ENCODE data around the gene MAFG.
"Not testable (repeated sequence)": the region's sequence is repeated elsewhere in the genome, so short reads cannot be mapped to it uniquely, and the experiment has no call there.

MAFG gene

DNA sequence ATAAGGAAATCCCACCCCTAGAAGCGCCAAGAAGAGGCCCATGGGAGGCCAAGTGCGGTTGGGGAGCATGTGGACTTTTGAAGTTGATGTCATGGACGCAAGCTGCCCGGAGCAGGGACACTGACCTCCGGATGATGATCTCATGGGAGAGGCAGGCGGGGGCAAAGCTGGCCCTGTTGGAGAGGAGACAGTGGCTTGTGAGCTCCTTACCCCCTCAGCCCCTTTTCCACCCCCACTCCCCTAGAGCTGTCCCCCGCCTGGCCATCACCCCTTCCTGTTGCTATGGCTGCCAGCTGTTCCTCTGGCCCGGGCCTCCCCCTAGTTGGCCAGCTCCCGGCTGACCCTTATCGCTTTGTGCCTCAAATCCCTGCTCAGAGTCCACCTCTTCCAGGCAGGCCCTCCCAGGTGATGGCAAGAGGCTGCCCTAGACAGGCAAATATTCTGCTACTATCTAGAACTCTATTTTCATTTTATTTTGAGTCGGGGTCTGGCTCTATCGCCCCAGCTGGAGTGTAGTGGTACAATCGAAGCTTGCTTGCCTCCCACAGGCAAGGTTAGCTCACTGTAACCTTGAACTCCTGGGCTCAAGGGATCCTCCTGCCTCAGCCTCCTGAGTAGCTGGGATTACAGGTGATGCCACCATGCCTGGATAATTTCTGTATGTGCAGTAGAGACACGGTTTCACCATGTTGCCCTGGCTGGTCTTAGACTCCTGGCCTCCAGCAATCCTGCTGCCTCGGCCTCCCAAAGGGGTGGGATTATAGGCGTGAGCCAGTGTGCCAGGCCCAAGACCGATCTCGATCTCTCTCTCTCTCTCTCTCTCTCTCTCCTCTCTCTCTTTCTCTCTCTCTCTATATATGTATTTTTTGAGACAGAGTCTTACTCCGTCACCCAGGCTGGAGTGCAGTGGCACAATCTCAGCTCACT, 26.9 kb upstream of the MAFG start:
- no peak for TF ChIP-seq ZNF274 (IDR thresholded peaks at IDR 0.05; ENCODE audit: low read depth, low read length)
- H3K4me3 ChIP-seq (ENCODE audit: low read length), result no peak overlapping the region

DNA sequence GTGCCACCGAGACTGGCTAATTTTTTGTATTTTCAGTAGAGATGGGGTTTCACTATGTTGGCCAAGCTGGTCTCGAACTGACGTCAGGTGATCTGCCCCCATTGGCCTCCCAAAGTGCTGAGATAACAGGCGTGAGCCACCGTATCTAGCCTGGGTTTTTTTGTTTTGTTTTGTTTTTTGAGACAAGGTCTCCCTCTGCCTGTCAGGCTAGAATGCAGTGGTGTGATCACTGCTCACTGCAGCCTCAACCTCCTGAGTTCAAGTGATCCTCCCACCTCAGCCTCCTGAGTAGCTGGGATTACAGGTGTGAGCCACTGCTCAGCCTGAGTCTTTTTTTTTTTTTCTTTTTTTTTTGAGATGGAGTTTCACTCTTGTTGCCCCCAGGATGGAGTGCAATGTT, 25.9 kb upstream of the MAFG start:
- H3K4me3 ChIP-seq (ENCODE audit: low read length), result not testable (repeated sequence)

DNA sequence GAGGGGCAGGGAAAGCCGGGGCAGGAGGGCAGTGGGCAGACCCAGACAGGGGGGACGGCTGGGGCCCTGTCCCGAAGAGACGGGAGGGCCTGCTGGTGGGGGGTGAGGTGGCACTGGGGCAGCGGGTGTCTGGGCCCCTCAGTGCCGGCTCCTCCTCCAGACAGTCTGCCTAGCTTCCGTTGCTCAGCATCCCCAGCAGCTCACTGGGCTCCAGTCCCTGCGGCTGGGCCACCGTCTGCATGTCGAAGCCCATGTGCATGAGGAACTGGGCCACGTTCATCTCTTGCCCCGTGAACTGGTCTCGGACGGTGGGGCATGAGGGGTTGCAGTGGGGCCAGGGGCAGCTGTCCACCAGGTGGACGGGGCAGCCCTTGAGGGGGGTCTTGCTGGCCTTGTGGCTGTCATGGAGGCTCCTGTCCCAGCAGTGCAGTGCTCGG, 25.3 kb upstream of the MAFG start:
- H3K4me3 ChIP-seq (ENCODE audit: low read length), result no peak overlapping the region
- no peak for TF ChIP-seq ZNF274 (IDR thresholded peaks at IDR 0.05; ENCODE audit: low read depth, low read length)

DNA sequence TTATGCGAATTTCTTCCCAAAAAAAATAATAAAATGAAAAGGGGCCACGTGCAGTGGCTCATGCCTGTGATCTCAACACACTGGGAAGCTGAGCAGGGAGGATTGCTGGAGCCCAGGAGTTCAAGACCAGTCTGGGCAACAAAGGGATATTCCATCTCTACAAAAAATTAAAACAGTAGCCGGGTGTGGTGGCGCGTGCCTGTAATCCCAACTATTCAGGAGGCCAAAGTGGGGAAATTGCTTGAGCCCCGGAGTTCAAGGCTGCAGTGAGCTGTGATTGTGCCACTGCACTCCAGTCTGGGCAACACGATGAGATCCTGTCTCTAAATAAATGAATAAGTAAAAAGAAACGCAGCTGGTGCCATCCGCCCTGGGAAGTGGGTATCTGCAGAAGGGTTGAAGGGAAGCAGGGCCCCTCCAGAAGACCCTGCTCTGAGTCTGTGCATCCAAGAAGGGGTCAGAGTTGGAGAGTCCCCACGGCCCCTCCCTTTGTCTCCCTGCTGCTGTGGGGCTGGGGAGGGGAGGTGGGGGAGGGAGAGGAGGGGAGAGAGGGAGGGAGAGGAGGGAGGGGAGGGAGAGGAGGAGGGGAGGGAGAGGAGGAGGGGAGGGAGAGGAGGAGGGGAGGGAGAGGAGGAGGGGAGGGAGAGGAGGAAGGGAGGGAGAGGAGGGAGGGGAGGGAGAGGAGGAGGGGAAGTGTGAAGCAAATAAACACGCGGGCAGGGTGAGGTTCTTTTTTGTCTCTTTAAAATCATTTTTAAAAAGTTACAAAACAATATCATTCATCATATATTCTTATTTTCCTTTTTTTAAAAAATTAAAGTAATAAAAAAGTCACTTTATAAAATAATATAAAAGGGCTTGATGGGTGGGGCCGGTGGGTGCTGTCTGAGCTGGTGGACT, 24.5 kb upstream of the MAFG start:
- TF ChIP-seq ZNF274 (IDR thresholded peaks at IDR 0.05; ENCODE audit: low read depth, low read length), result no peak
- no peak overlapping the region for H3K4me3 ChIP-seq (ENCODE audit: low read length)

DNA sequence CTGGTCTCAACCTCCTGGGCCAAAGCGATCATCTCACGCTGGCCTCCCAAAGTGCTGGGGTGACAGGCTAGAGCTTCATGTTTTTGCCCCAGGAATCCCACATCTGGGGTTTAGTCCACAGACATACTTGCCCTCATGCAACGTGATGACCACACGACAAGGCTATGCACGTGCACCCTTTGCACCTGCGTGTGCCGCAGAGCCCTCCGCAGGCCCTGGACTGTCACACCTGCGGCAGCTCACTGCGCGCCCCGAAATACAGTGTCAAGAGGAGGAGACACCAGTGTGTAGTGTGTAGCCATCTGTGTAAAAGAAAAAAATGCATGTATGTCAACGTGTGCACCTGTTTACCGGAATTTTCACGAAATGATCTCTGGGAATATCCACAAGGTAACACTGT, 23.0 kb upstream of the MAFG start:
- TF ChIP-seq ZNF274 (IDR thresholded peaks at IDR 0.05; ENCODE audit: low read depth, low read length), result no peak

DNA sequence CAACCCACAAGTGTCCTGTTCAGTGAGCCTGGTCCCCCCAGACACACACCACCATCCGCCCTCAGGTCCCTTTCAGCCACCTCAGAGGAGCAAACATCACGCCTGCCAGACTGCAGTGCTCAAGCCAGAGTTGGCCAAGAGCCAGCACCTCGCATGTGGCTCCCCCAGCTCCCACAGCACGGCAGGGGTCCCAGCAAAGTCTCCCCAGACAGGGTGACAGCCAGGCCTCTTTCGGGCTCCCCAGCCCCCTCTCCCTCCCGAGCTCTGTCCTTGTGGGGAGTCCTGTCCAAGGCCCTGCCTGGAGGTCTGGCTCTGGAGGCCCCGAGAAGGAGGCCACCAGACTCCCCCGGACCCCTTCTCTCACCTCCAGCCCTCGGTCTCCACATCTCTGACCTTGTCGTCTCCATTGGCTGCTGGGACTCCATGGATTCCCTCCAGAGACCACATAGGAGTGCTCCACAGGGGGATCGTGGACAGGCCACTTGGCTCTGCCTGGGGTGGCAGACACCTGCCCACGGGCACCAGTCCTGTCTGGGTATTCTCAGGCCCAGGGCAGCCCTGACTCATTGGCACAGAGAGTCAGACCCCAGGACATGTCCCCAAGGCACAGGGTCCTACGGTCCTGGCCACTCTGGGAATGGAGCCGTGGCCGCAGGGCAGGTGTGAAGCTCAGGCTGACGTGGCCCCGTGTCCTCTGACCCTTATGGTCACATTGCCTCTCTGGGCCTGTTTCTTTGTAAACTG, 21.3 kb upstream of the MAFG start:
- no peak for TF ChIP-seq ZNF274 (IDR thresholded peaks at IDR 0.05; ENCODE audit: low read depth, low read length)
- no peak overlapping the region for H3K4me3 ChIP-seq (ENCODE audit: low read length)

More for the DNA sequence above, 23.0 kb upstream of the MAFG start:
- no peak overlapping the region for H3K4me3 ChIP-seq (ENCODE audit: low read length)

DNA sequence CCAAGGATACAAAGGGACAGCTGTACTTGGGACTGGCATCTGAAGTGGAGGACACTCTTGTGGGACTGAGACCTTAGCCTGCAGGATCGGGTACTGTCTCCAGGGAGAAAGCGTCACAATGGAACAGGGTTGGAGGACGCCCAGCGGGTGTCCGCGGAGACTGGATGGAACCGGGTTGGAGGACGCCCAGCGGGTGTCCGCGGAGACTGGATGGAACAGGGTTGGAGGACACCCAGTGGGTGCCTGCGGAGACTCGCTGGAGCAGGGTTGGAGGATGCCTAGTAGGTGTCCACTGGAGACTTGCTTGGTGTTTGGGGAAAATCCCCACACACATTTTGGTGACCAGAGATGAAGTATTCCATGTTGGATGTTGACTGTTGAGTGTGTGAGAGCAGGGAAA, 19.7 kb upstream of the MAFG start, which contains the start of gene MYADML2:
TSS of gene MYADML2 (minus strand) at position 45 of the 400 bp plus-strand sequence. CDS start 5,492 bp downstream, outside the sequence.
- H3K4me3 ChIP-seq (ENCODE audit: low read length), result no peak within 1 kb of the TSS
- no peak for TF ChIP-seq ZNF274 (IDR thresholded peaks at IDR 0.05; ENCODE audit: low read depth, low read length)

DNA sequence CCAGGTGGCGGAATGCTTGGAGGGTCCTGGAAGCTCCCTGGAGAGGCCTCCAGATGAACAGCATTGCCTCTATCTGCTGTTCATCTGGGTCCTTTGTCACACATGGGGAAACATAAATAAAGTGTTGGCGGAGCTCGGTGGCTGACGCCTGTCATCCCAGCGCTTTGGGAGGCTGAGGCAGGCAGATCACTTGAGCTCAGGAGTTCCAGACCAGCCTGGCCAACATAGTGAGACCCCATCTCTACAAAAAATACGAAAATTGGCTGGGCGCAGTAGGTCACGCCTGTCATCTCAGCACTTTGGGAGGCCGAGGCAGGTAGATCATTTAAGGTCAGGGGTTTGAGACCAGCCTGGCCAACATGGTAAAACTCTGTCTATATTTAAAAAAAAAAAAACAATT, 17.3 kb upstream of the MAFG start:
- no peak overlapping the region for H3K4me3 ChIP-seq (ENCODE audit: low read length)
- TF ChIP-seq ZNF274 (IDR thresholded peaks at IDR 0.05; ENCODE audit: low read depth, low read length), result no peak

DNA sequence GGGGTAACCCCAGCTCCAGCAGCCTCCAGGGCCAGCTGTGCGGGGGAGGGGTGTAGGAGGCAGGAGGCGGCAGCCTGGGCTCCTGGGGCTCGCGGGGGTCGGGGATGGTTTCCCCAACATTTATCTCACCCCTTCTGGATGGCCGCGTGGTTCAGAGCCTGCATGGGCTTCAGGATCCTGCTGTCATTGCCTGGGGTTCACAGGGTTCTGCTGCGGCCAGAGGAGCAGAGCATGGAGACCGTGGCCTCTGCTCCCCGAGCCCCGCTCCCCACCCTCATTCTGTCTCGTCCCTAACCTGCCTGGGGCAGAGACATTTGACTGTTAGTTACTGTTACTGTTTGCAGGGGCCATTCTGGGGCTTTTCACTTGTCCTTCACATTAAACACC, 14.6 kb upstream of the MAFG start:
- no peak for TF ChIP-seq ZNF274 (IDR thresholded peaks at IDR 0.05; ENCODE audit: low read depth, low read length)
- no peak overlapping the region for H3K4me3 ChIP-seq (ENCODE audit: low read length)

DNA sequence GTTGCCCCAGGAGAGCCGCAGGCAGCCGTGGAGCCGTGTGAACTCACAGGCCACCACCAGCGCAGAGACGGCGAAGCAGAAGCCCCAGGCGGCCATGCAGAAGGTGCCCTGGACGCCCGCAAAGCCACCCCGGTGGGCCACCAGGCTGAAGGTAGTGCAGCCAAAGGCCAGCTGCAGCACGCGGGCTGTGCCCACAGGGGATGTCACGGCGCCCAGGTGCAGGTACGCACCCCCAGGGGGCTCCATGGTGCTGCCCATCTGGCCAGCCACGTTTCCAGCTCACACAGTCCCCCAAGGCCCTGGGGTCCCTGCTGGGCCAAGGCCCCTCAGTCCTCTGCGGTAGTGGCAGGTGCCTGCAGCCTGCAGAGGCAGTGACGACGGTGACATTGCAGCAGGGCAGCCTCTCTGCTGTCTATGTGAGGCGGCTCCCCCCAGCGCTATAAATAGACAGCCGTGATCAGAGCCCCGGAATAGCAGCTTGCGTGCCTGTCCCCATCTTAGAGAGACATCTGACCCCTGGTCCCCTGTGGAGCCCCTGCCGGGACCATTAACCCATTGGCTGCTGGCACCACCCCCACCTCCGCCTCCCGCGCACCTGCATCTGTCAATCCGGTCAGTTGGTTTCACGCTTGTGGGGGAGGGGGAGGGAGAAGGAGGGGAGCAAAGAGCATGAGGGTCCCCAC, 14.1 kb upstream of the MAFG start:
- H3K4me3 ChIP-seq (ENCODE audit: low read length), result no peak overlapping the region
- no peak for TF ChIP-seq ZNF274 (IDR thresholded peaks at IDR 0.05; ENCODE audit: low read depth, low read length)

DNA sequence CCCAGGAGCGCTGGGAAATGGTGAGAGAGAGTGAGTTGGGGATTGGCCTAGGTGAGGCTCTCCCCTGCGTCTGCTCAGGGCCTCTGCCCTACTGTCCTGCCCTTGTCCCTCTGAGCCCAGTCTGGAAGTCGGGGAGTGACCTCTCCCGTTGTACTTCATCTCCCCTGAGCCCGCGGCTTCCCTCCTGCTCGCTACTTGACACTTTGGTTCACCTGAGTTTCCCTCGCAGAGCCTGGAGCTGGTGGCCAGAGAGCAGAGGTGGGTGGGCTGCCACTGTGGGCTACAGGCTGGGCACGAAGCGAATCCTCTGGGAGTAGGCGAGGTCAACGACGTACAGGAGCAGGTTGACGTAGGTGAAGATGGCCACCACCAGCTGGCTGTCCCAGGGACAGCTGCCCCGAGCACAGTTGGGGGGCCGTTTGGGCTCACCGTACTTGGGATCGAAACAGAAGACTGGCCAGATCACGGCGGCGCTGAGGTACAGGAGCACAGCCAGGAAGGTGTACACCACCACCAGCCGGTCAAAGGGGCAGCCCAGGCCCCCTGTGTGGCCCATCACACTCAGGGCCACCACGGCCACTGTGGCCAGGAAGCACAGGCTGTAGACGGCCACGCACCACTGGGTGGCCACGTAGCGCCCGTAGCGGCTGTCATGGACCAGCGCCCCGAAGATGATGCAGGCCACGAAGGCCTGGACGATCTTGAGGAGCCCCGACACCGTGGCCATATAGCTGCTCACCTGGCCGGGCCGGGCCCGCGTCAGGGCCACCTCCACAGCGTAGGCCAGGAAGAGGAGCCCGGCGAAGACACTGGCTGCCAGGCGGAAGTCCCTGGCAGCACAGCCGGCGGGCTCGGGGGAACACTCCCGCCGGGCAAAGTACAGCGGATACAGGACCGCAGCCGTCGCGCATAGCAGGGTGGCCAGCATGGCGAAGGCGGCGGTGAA, 13.3 kb upstream of the MAFG start:
- H3K4me3 ChIP-seq (ENCODE audit: low read length), result no peak overlapping the region
- no peak for TF ChIP-seq ZNF274 (IDR thresholded peaks at IDR 0.05; ENCODE audit: low read depth, low read length)

DNA sequence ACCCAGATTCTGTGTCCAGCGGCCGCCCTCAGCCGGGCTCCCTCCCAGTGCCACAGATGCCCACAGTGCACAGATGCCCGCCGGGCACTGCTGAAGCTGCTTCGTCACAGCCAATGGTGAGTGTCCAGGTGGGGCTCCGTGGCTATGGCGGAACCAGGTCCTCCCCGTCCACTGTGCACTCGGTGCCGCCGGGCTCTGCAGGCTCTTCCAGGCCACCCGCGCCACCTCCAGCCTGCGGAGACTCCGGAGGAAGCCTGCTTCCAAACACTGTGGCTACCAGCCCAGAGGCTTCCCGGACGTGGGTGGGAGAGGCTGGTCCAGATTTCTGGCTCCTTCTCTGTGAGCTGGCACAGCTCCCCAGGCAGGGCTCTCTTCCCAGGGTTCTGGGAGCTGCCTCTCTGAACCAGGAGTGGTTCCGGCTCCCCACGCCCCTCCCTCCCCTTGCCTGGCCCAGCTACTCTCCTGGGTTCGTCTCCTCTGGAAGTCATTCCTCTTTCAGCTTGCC, 12.4 kb upstream of the MAFG start:
- TF ChIP-seq ZNF274 (IDR thresholded peaks at IDR 0.05; ENCODE audit: low read depth, low read length), result no peak
- no peak overlapping the region for H3K4me3 ChIP-seq (ENCODE audit: low read length)
